IPS DF 6.9 (cell line): ENCODE measurements around the gene TOX2.

Experiments
- DNase-seq: peaks from one replicate; pipeline ENCODE4 v3.0.0-alpha.2; 2013; ENCODE audit warnings: low read depth, low spot score
- H3K27ac ChIP-seq: one replicate; pipeline ENCODE4 v1.5.1; 2013; ENCODE audit warnings: low read length, control low read depth
- H3K27me3 ChIP-seq: 2 replicates; pipeline ENCODE4 v1.6.1; 2013; ENCODE audit warnings: mild to moderate bottlenecking, low read length; ENCODE audit not compliant: control insufficient read depth, insufficient read depth
- H3K36me3 ChIP-seq: 2 replicates; pipeline ENCODE4 v1.6.1; 2013; ENCODE audit warnings: low read length; ENCODE audit not compliant: control insufficient read depth, insufficient read depth
- H3K4me1 ChIP-seq: 2 replicates; pipeline ENCODE4 v1.6.1; 2013; ENCODE audit warnings: low read length; ENCODE audit not compliant: control insufficient read depth, insufficient read depth
- H3K4me3 ChIP-seq: 2 replicates; pipeline ENCODE4 v1.5.1; 2013; ENCODE audit warnings: mild to moderate bottlenecking, low read length
- H3K9me3 ChIP-seq: 2 replicates; pipeline ENCODE4 v1.6.1; 2013; ENCODE audit warnings: low read length, inconsistent platforms; ENCODE audit not compliant: control insufficient read depth, insufficient read depth
- WGBS: extraction: QIAGEN DNeasy Blood & Tissue Kit; methylation state at CpG from one replicate; pipeline ENCODE4 v1.1.7; 2013; ENCODE audit warnings: mixed read lengths, missing lambda C conversion rate; ENCODE audit not compliant: insufficient read length, insufficient coverage; 5-methylcytosine and 5-hydroxymethylcytosine counted together

Gene TOX2

DNA sequence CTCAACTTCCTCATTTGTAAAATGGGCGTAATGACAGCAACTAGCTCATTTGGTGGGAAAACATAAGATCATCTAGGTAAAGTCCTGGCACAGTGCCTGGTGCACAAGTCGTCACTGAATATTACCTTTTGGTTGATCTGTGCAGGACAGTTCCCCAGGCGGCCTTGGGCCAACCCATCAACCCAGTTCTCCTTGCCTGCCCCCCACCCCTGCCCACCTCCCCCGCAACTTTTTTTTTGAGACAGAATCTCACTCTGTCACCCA is 173.1 kb downstream of the TOX2 start:
- H3K27ac ChIP-seq, result no peak overlapping the region

DNA sequence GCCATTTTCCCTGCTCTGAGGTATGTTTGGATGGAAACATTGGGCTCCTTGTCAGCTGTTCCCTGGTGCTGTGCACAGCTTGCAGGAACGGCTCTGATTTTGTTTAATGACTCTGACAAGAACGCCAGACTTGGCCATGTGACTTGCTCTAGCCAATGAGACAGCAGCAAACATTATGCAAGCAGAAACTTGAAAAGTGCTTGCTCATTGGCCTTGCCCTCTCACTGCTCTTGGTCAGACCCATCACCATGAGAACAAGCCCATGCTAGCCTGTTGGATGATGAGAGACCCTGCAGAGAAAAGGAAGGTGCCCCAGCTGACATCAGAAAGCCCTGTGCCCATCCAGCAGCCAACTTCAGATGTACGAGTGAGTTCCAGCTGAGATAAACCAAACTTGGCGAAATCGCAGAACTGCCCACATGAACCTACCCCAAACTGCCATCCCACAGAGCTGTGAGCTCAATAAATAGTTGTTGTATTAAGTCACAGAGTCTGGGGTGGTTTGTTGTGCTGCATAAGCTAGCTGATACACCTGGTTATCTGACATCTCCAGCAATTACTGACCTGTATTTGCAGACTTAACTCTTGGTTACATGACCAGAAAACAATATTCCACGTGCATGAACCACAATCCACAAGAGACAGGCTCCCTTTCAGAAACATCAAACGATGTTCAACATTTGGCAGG is 175.5 kb downstream of the TOX2 start:
- Histone ChIP-seq H3K36me3 (no peaks in the 10 kb centered on the region; the same call in 1 of the 2 replicates), H3K9me3 (no peaks in the 10 kb centered on the region), H3K4me3 (no peak overlapping the region), H3K27me3 (no peaks in the 10 kb centered on the region), H3K4me1 (no peaks in the 10 kb centered on the region), H3K27ac (no peak overlapping the region)
- DNase-seq, result no peak
- WGBS, result no CpG with 5 or more reads among the region's 7 CpGs

More for the DNA sequence above, 173.1 kb downstream of the TOX2 start:
- Histone ChIP-seq H3K9me3 (no peaks in the 10 kb centered on the region), H3K27me3 (no peaks in the 10 kb centered on the region), H3K4me1 (no peaks in the 10 kb centered on the region), H3K36me3 (no peaks in the 10 kb centered on the region; the same call in 1 of the 2 replicates), H3K4me3 (no peak overlapping the region)
- no CpG with 5 or more reads among the region's 4 CpGs for WGBS
- DNase-seq, result no peak

DNA sequence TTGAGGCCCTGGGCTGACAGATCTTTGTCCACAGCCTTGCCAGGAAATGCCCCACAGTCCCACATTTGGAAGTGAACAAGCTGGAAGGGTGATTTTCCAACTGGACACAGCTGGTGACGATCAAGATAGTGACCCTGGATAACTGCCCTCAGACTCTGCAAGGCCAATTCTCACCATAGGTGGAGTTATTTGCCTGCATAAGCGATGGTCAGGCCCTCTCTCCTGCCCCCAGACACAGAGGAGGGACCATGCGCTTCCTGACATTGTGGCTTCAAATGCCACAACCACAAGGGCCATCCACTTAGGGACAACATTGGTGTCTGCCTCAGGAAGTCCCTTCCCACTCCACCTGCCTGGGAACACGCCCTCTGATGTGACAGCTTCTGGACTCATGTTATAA is 176.4 kb downstream of the TOX2 start:
- H3K4me3 ChIP-seq, result no peak overlapping the region
- H3K27ac ChIP-seq, result no peak overlapping the region
- no peak for DNase-seq
- no peaks in the 10 kb centered on the region; the same call in 1 of the 2 replicates for H3K36me3 ChIP-seq
- whole genome bisulfite sequencing, result no CpG with 5 or more reads among the region's 4 CpGs
- H3K4me1 ChIP-seq, result no peaks in the 10 kb centered on the region
- no peaks in the 10 kb centered on the region for H3K27me3 ChIP-seq
- no peaks in the 10 kb centered on the region for H3K9me3 ChIP-seq

DNA sequence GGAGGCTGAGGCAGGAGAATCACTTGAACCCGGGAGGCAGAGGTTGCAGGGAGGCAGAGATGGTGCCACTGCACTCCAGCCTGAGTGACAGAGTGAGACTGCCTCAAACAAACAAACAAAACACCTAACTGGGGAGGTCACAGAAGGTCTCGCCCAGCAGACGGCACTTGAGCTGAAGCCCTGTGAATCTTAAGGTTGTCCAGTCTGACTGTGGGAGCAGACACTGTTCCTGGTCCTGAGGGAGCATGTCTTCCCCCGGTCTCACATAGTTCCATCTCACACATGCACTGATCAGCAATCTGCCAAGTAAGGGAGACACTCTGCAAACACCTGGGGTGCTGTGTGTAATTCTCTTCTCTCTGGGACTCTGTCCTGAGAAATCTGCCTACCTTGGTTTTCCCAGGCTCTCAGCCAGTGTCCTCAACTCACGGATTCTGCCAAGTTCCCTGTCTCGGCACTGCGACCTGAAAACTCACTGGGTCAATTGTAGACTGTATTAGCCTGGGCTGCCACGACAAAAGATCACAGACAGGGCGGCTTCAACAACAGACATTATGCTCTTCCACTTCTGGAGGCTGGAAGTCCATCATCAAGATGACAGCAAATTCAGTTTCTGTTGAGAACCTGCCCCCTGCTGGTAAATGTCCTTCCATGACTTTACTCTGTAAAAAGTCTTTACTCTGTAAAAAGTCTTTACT is 178.0 kb downstream of the TOX2 start:
- no peak overlapping the region for H3K4me3 ChIP-seq
- H3K4me1 ChIP-seq, result no peaks in the 10 kb centered on the region
- H3K36me3 ChIP-seq, result no peaks in the 10 kb centered on the region
- no peak for DNase-seq
- no peak overlapping the region for H3K27ac ChIP-seq
- no CpG with 5 or more reads among the region's 9 CpGs for WGBS
- H3K9me3 ChIP-seq, result no peaks in the 10 kb centered on the region
- no peaks in the 10 kb centered on the region for H3K27me3 ChIP-seq

DNA sequence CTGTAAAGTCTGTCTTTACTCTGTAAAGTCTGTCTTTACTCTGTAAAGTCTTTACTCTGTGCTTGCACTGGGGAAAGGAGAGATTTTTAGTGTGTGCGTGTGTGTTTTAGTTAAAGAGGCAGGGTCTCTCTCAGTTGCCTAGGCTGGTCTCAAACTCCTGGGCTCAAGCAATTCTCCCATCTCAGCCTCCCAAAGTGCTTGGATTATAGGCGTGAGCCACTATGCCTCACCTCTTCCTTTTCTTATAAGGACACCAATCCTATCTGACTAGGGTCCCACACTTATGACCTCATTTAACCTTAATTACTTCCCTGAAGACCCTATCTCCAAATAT is 178.6 kb downstream of the TOX2 start:
- no CpG with 5 or more reads among the region's 2 CpGs for WGBS
- no peak overlapping the region for H3K4me3 ChIP-seq
- no peaks in the 10 kb centered on the region for H3K9me3 ChIP-seq
- H3K4me1 ChIP-seq, result no peaks in the 10 kb centered on the region
- no peaks in the 10 kb centered on the region for H3K36me3 ChIP-seq
- no peak overlapping the region for H3K27ac ChIP-seq
- no peak for DNase-seq
- no peaks in the 10 kb centered on the region for H3K27me3 ChIP-seq

DNA sequence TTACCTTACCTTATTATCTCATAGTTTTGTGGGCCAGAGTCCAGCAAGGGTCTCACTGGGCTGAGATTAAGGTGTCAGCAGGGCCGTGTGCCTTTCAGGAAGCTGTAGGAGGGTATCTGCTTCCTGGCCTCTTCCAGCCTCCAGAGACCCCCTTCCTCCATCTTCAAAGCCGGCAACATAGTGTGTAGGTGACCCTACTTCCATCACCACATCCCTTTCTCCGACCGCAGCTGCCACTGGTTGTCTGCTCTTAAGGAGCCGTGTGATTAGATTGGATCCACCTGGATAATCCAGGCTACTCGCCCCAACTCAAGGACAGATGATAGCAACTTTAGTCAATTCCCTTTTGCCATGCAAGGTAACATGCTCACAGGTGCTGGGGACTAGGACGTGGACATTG is 181.2 kb downstream of the TOX2 start:
- Histone ChIP-seq H3K27ac (no peak overlapping the region), H3K27me3 (no peaks in the 10 kb centered on the region), H3K36me3 (no peaks in the 10 kb centered on the region), H3K9me3 (no peaks in the 10 kb centered on the region), H3K4me3 (no peak overlapping the region), H3K4me1 (no peaks in the 10 kb centered on the region)
- no CpG with 5 or more reads among the region's 7 CpGs for WGBS
- DNase-seq, result no peak

DNA sequence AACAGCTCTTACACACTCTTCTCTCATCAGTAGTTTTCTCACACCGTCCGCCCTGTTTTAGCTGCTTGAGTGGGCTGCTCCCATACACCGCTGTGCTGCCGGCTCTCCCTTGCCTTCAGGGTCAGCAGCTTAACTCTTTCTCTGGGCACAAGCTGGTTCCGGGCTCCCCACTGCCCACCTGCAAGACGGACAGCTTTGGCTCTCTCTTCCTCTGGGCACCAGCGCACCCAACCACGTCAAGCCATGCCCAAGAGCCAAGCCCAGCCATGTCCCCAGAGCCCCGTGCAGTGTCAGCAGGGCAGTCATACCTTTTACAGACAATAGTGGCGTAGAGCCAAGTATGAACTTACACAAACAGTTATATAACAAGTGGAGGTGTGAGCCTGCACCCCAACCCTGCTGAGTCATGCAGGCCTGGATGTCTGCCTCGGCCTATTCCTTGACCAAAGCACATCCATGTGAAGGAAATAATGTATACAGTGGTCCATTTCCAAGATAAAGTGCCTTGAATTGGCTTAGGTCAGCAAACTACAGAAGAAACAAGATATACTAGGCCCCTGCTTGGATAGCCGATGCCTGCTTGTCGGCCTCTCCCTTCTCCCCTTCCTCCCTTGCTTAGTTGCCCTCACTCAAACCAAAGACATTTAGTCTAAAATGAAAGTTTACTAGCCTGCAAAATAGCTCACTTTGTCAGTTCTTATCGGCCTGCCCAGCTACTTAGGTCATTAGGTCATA is 183.0 kb downstream of the TOX2 start:
- no peaks in the 10 kb centered on the region for H3K4me1 ChIP-seq
- WGBS, result no CpG with 5 or more reads among the region's 14 CpGs
- no peaks in the 10 kb centered on the region for H3K9me3 ChIP-seq
- no peaks in the 10 kb centered on the region for H3K36me3 ChIP-seq
- no peaks in the 10 kb centered on the region for H3K27me3 ChIP-seq
- DNase-seq, result no peak
- no peak overlapping the region for H3K4me3 ChIP-seq
- H3K27ac ChIP-seq, result no peak overlapping the region

DNA sequence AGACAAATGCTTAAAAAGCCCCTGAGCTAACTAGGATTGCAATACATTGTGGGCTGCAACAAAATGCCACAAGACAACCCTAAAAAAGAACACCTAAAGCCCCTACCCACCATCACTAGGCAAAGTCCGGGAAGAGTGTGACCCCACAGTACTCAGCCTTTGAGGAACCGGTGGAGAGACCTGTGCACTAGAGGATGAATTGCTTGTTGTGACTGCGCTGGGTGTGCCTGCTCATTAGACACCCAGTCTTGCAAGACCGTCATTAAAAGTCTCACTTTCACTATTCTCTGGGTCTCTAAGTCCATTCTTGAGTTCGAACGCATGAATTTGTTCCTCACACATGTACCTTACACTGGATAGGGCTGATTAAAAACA is 183.6 kb downstream of the TOX2 start:
- no peak overlapping the region for H3K27ac ChIP-seq
- no peaks in the 10 kb centered on the region for H3K9me3 ChIP-seq
- H3K4me3 ChIP-seq, result no peak overlapping the region
- no CpG with 5 or more reads among the region's 6 CpGs for WGBS
- DNase-seq, result no peak
- H3K36me3 ChIP-seq, result no peaks in the 10 kb centered on the region
- H3K4me1 ChIP-seq, result no peaks in the 10 kb centered on the region
- H3K27me3 ChIP-seq, result no peaks in the 10 kb centered on the region

DNA sequence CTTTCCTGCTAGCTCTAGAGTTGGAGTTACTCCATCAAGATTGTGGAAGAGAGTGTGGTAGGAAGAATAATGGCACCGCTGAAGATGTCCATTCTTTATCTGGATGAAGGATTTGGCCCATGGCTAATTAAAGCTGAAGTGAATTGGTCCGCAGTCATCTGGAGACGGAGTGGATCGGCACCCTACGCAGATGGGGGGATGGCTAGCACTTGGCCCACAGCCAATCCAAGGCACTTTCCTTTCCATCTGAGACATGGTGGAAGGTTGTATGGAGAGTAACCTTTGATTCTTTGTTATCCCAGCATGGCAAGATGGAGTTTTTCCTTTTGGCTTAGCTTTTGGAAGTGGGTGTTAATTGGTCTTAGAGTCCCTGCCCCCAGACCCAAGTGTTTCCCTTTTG is 184.0 kb downstream of the TOX2 start:
- H3K9me3 ChIP-seq, result no peaks in the 10 kb centered on the region
- no peaks in the 10 kb centered on the region for H3K4me1 ChIP-seq
- H3K27ac ChIP-seq, result no peak overlapping the region
- DNase-seq, result no peak
- no CpG with 5 or more reads among the region's 5 CpGs for WGBS
- H3K4me3 ChIP-seq, result no peak overlapping the region
- no peaks in the 10 kb centered on the region for H3K36me3 ChIP-seq
- H3K27me3 ChIP-seq, result no peaks in the 10 kb centered on the region

DNA sequence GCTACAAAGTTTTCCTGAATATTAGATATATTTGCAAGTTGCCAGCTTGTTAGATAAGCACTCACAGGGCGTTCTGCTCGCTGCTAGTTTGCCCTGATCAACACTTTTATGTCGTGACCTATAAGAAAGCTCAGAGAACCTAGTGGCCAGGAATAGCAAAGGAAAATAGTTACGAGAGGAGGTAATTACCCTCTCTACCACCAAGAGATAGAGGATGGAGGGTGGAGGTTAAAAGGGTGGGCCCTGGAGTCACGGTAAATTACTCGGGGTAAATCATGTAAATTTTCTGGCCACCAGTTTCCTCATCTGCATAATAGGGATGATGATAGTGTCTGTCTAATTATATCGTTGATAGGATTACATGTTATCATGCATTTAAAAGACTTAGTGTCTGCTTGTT is 185.2 kb downstream of the TOX2 start:
- Histone ChIP-seq H3K27ac (no peak overlapping the region), H3K9me3 (no peaks in the 10 kb centered on the region), H3K27me3 (no peaks in the 10 kb centered on the region), H3K4me3 (no peak overlapping the region), H3K36me3 (no peaks in the 10 kb centered on the region), H3K4me1 (no peaks in the 10 kb centered on the region)
- DNase-seq, result no peak
- WGBS, result no CpG with 5 or more reads among the region's 7 CpGs
